GM12872 (cell line): ENCODE data around the gene PRCC.

Experiments
- CTCF ChIP-seq: IDR thresholded peaks from 3 replicates; pipeline ENCODE4 v1.5.1; 2011; ENCODE audit warnings: low read depth, mild to moderate bottlenecking, low read length, moderate library complexity; ENCODE audit not compliant: insufficient read depth

PRCC gene

GRCh38 chr1:156750711-156751450 is 16.5 kb upstream of the PRCC start:
- TF ChIP-seq CTCF = no peak

GRCh38 chr1:156751451-156751756 is 15.9 kb upstream of the PRCC start, which contains the start of gene HDGF:
Gene HDGF, minus strand, starts transcription at chr1:156751675. Its CDS starts 246 bp downstream, at chr1:156751429.
- TF ChIP-seq CTCF = no peak

- TF ChIP-seq CTCF = 0 out of 3 replicates have a peak, but pooled peaks have one; percentile 13
Observed at GRCh38 chr1:156751757-156752481, 15.4 kb upstream of the PRCC start.

GRCh38 chr1:156752843-156753482 is 14.4 kb upstream of the PRCC start:
- TF ChIP-seq CTCF = no peak

- no peak for TF ChIP-seq CTCF
Observed at GRCh38 chr1:156754219-156754618, 13.1 kb upstream of the PRCC start.

- TF ChIP-seq CTCF = no peak
Observed at GRCh38 chr1:156755527-156755950, 11.8 kb upstream of the PRCC start.

- no peak for TF ChIP-seq CTCF
Observed at GRCh38 chr1:156756355-156756754, 11.0 kb upstream of the PRCC start.
